Central memory CD8-positive, alpha-beta T cell (primary cell): ENCODE data around the gene ZNF132.
"Not testable (repeated sequence)": the region's sequence is repeated elsewhere in the genome, so short reads cannot be mapped to it uniquely, and the experiment has no call there.

ENCODE experiments used
- ATAC-seq: fragments of 150-1000 bp; cut with Tn5 transposase; replicated peaks from 2 replicates; pipeline ENCODE4 v1.10.0; 2022; ENCODE audit warnings: mild to moderate bottlenecking, moderate FRiP score, moderate number of reproducible peaks; ENCODE audit not compliant: poor library complexity, severe bottlenecking; ENCODE audit errors: extremely low read depth
- DNase-seq, 2 donors: peaks; one replicate each; pipeline ENCODE4 v3.0.0; 2021; ENCODE audit warnings: low spot score in 2 of 2
- H3K27ac Mint-ChIP-seq: one replicate; pipeline ENCODE4 v1.8.0; 2022; ENCODE audit warnings: low read depth, mild to moderate bottlenecking, moderate library complexity, mixed read lengths
- H3K27me3 Mint-ChIP-seq: one replicate; pipeline ENCODE4 v1.8.0; 2022; ENCODE audit warnings: mixed read lengths
- H3K36me3 Mint-ChIP-seq: one replicate; pipeline ENCODE4 v1.8.0; 2022; ENCODE audit warnings: mild to moderate bottlenecking, moderate library complexity, mixed read lengths; ENCODE audit not compliant: insufficient read depth
- H3K4me1 Mint-ChIP-seq: one replicate; pipeline ENCODE4 v1.8.0; 2022; ENCODE audit warnings: mixed read lengths
- H3K4me3 Mint-ChIP-seq: one replicate; pipeline ENCODE4 v1.8.0; 2022; ENCODE audit warnings: mild to moderate bottlenecking, moderate library complexity, mixed read lengths
- H3K9me3 Mint-ChIP-seq: one replicate; pipeline ENCODE4 v1.8.0; 2022; ENCODE audit warnings: mixed read lengths

ZNF132 gene

GRCh38 chr19:58455306-58455705 lies 15.4 kb upstream of the ZNF132 start:
- H3K4me3 Mint-ChIP-seq: no peak overlapping the region
- no peak for DNase-seq
- no peak overlapping the region for H3K27ac Mint-ChIP-seq
- H3K36me3 Mint-ChIP-seq: peaks cover 9% of the 10 kb centered on the region
- no peak for ATAC-seq
- H3K4me1 Mint-ChIP-seq: peaks cover 32% of the 10 kb centered on the region
- H3K9me3 Mint-ChIP-seq: no peaks in the 10 kb centered on the region
- no peaks in the 10 kb centered on the region for H3K27me3 Mint-ChIP-seq

GRCh38 chr19:58453743-58454142 lies 13.8 kb upstream of the ZNF132 start:
- peak overlapping the region; percentile 40 for H3K4me3 Mint-ChIP-seq
- peaks cover 11% of the 10 kb centered on the region for H3K27me3 Mint-ChIP-seq
- no peaks in the 10 kb centered on the region for H3K9me3 Mint-ChIP-seq
- ATAC-seq: no peak
- peaks cover 33% of the 10 kb centered on the region for H3K4me1 Mint-ChIP-seq
- H3K36me3 Mint-ChIP-seq: peaks cover 9% of the 10 kb centered on the region
- DNase-seq: no peak
- H3K27ac Mint-ChIP-seq: no peak overlapping the region

GRCh38 chr19:58451358-58452101 lies 11.6 kb upstream of the ZNF132 start, which contains the start of gene ZNF324B:
ZNF324B (plus strand) TSS chr19:58451622; CDS start chr19:58453702, 2,080 bp downstream.
- ATAC-seq (peak; percentile 99), DNase-seq (peak; percentile 90 to 95)
- Mint-ChIP-seq H3K27ac (peak within 1 kb of the TSS; percentile 85), H3K36me3 (peaks cover 10% of the 10 kb centered on the region), H3K4me1 (peaks cover 33% of the 10 kb centered on the region), H3K27me3 (peaks cover 32% of the 10 kb centered on the region), H3K4me3 (peak within 1 kb of the TSS; percentile 82), H3K9me3 (peaks cover 8% of the 10 kb centered on the region)

GRCh38 chr19:58450856-58451357 lies 11.0 kb upstream of the ZNF132 start:
- H3K36me3 Mint-ChIP-seq: peaks cover 10% of the 10 kb centered on the region
- peak overlapping the region; percentile 82 for H3K4me3 Mint-ChIP-seq
- H3K9me3 Mint-ChIP-seq: peaks cover 8% of the 10 kb centered on the region
- H3K4me1 Mint-ChIP-seq: peaks cover 33% of the 10 kb centered on the region
- ATAC-seq (peak; percentile 8), DNase-seq (no peak)
- peaks cover 35% of the 10 kb centered on the region for H3K27me3 Mint-ChIP-seq
- H3K27ac Mint-ChIP-seq: peak overlapping the region; percentile 85

DNA sequence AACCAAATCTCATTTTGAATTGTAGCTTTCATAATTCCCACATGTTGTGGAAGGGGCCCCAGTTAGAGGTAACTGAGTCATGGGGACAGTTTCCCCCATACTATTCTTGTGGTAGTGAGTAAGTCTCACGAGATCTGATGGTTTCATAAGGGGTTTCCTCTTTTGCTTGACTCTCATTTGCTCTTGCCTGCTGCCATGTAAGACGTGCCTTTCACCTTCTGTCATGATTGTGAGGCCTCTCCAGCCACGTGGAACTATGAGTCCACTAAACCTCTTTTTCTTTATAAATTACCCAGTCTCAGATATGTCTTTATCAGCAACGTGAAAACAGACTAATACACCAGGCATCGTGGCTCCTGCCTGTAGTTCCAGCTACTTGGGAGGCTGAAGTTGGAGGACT lies 10.0 kb upstream of the ZNF132 start:
- Mint-ChIP-seq H3K27me3 (peaks cover 35% of the 10 kb centered on the region), H3K4me3 (peak overlapping the region; percentile 47), H3K4me1 (peaks cover 33% of the 10 kb centered on the region), H3K27ac (peak overlapping the region; percentile 54)
- not testable (repeated sequence) for H3K36me3 Mint-ChIP-seq, H3K9me3 Mint-ChIP-seq, DNase-seq, ATAC-seq

GRCh38 chr19:58448860-58449259 lies 8.9 kb upstream of the ZNF132 start:
- not testable (repeated sequence) for ATAC-seq, H3K4me3 Mint-ChIP-seq, DNase-seq, H3K27ac Mint-ChIP-seq, H3K9me3 Mint-ChIP-seq, H3K36me3 Mint-ChIP-seq
- Mint-ChIP-seq H3K4me1 (peaks cover 28% of the 10 kb centered on the region), H3K27me3 (peaks cover 42% of the 10 kb centered on the region)

- ATAC-seq, H3K4me3 Mint-ChIP-seq, H3K27ac Mint-ChIP-seq, DNase-seq: not testable (repeated sequence)
- H3K36me3 Mint-ChIP-seq: peaks cover 10% of the 10 kb centered on the region
- H3K9me3 Mint-ChIP-seq: peaks cover 14% of the 10 kb centered on the region
- peaks cover 28% of the 10 kb centered on the region for H3K27me3 Mint-ChIP-seq
- H3K4me1 Mint-ChIP-seq: peaks cover 21% of the 10 kb centered on the region
These were observed 3.0 kb upstream of the ZNF132 start for GRCh38 chr19:58442986-58443385.

DNA sequence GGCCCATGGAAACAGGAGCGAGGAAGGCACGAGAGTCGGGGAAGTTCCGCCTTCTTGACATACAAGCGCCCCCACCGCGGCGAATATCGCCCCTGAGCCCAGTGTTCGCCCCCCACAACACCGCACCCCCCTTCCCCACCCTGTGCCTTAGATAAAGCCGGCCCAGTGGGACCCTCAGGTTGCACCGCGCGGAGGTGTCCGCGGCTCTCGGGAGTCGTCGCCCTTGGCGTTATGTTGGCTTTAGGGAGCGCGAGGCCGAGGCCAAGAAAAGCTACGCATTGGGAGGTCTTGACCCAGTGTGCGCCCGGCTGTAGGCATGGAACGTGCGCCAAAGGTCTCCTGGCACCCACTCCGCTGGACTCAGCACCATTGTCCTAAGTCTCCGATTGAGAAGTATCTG lies 603 bp upstream of the ZNF132 start:
- H3K4me3 Mint-ChIP-seq: peak overlapping the region; percentile 94
- H3K9me3 Mint-ChIP-seq: peaks cover 19% of the 10 kb centered on the region
- DNase-seq (no peak), ATAC-seq (no peak)
- H3K4me1 Mint-ChIP-seq: peaks cover 27% of the 10 kb centered on the region
- H3K27ac Mint-ChIP-seq: peak overlapping the region; percentile 97
- H3K36me3 Mint-ChIP-seq: peaks cover 15% of the 10 kb centered on the region
- H3K27me3 Mint-ChIP-seq: peaks cover 10% of the 10 kb centered on the region

- DNase-seq (no peak), ATAC-seq (no peak)
- H3K4me3 Mint-ChIP-seq: no peak overlapping the region
- peaks cover 20% of the 10 kb centered on the region for H3K9me3 Mint-ChIP-seq
- H3K36me3 Mint-ChIP-seq: peaks cover 14% of the 10 kb centered on the region
- H3K4me1 Mint-ChIP-seq: peaks cover 13% of the 10 kb centered on the region
- no peak overlapping the region for H3K27ac Mint-ChIP-seq
- no peaks in the 10 kb centered on the region for H3K27me3 Mint-ChIP-seq
These were observed 5.7 kb downstream of the ZNF132 start for GRCh38 chr19:58434217-58434616.

DNA sequence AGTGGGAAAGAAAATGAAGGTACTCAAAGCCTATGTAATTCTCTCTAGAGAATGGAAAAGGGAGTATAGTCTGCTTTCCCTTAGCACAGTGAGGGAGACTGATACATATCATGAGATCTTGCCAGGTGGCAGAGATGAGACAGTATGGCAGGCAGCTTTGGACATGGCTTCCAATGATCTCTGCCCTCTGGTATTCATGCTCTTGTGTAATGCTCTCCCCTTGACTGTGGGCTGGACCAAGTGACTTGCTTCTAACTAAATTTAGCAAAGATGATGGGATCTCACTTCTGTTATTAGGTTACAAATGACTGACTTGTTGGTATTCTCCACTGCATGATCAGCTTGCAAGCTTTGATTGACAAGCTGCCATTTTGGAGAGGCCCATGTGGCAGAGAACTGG lies 10.2 kb downstream of the ZNF132 start:
- ATAC-seq: no peak

GRCh38 chr19:58428617-58429016 lies 11.3 kb downstream of the ZNF132 start:
- Mint-ChIP-seq H3K27me3 (no peaks in the 10 kb centered on the region), H3K9me3 (peaks cover 4% of the 10 kb centered on the region), H3K36me3 (no peaks in the 10 kb centered on the region), H3K27ac (no peak overlapping the region), H3K4me1 (no peaks in the 10 kb centered on the region), H3K4me3 (no peak overlapping the region)
- ATAC-seq (no peak), DNase-seq (no peak)

More for the DNA sequence above, 10.2 kb downstream of the ZNF132 start:
- Mint-ChIP-seq H3K36me3 (no peaks in the 10 kb centered on the region), H3K9me3 (peaks cover 4% of the 10 kb centered on the region), H3K4me1 (no peaks in the 10 kb centered on the region), H3K4me3 (no peak overlapping the region), H3K27ac (no peak overlapping the region), H3K27me3 (no peaks in the 10 kb centered on the region)
- DNase-seq: no peak

GRCh38 chr19:58417071-58417470 lies 22.9 kb downstream of the ZNF132 start:
- no peak for DNase-seq
- no peaks in the 10 kb centered on the region for H3K27me3 Mint-ChIP-seq
- no peak overlapping the region for H3K27ac Mint-ChIP-seq
- H3K4me3 Mint-ChIP-seq: no peak overlapping the region
- H3K9me3 Mint-ChIP-seq: no peaks in the 10 kb centered on the region
- H3K36me3 Mint-ChIP-seq: peaks cover 9% of the 10 kb centered on the region
- no peaks in the 10 kb centered on the region for H3K4me1 Mint-ChIP-seq
- ATAC-seq: no peak

GRCh38 chr19:58416604-58417003 lies 23.3 kb downstream of the ZNF132 start:
- H3K9me3 Mint-ChIP-seq: no peaks in the 10 kb centered on the region
- no peak for ATAC-seq
- no peak overlapping the region for H3K4me3 Mint-ChIP-seq
- no peaks in the 10 kb centered on the region for H3K4me1 Mint-ChIP-seq
- DNase-seq: no peak
- no peaks in the 10 kb centered on the region for H3K27me3 Mint-ChIP-seq
- peaks cover 9% of the 10 kb centered on the region for H3K36me3 Mint-ChIP-seq
- H3K27ac Mint-ChIP-seq: no peak overlapping the region
